D721Med (cell line): ENCODE results near the gene UFD1.

ENCODE experiments used
- DNase-seq: peaks from one replicate; pipeline ENCODE4 v3.0.0; 2011; ENCODE audit warnings: low spot score; ENCODE audit not compliant: insufficient read length
- FAIRE-seq: peaks from 2 replicates; lab custom pipeline; 2011; peaks lifted over from hg19 to GRCh38; lab: Jason Lieb, UNC
- TF ChIP-seq, protein P1 (sequence below): IDR thresholded peaks from 2 replicates; pipeline ENCODE4 v1.5.1; 2012; ENCODE audit warnings: mild to moderate bottlenecking, control low read depth; ENCODE audit not compliant: insufficient read depth; ENCODE audit errors: missing control alignments

The UFD1 gene, protein sequence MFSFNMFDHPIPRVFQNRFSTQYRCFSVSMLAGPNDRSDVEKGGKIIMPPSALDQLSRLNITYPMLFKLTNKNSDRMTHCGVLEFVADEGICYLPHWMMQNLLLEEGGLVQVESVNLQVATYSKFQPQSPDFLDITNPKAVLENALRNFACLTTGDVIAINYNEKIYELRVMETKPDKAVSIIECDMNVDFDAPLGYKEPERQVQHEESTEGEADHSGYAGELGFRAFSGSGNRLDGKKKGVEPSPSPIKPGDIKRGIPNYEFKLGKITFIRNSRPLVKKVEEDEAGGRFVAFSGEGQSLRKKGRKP

DNA sequence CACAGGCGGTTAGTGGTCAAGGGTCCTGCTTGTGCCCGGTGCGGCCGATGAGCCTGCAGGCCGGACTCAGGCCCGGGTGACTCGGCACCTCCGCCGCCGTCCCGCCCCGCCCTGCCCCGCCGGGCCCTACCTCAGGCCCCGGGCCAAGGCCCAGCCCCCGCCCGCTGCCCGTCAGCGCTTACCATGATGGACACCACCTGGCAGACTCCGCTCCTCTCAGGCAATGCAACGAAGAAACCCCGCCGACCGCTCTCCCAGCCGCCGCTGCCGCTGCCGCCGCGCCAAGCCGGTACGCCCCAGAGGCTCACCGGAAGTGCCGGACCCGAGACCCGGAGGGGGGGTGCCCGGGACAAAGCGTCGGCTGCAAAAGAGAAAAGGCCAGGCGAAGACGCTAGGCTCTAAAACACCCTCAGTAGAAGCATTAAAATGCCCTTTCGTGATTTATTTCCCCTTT lies at the start of gene UFD1:
TSS of gene UFD1 (minus strand) at position 293 of the 454 bp plus-strand sequence. CDS start at position 185, 108 bp downstream.
- FAIRE-seq, result no peak
- DNase-seq, result peak; percentile 45
- TF ChIP-seq, protein P1, sequence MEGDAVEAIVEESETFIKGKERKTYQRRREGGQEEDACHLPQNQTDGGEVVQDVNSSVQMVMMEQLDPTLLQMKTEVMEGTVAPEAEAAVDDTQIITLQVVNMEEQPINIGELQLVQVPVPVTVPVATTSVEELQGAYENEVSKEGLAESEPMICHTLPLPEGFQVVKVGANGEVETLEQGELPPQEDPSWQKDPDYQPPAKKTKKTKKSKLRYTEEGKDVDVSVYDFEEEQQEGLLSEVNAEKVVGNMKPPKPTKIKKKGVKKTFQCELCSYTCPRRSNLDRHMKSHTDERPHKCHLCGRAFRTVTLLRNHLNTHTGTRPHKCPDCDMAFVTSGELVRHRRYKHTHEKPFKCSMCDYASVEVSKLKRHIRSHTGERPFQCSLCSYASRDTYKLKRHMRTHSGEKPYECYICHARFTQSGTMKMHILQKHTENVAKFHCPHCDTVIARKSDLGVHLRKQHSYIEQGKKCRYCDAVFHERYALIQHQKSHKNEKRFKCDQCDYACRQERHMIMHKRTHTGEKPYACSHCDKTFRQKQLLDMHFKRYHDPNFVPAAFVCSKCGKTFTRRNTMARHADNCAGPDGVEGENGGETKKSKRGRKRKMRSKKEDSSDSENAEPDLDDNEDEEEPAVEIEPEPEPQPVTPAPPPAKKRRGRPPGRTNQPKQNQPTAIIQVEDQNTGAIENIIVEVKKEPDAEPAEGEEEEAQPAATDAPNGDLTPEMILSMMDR, result no peak

DNA sequence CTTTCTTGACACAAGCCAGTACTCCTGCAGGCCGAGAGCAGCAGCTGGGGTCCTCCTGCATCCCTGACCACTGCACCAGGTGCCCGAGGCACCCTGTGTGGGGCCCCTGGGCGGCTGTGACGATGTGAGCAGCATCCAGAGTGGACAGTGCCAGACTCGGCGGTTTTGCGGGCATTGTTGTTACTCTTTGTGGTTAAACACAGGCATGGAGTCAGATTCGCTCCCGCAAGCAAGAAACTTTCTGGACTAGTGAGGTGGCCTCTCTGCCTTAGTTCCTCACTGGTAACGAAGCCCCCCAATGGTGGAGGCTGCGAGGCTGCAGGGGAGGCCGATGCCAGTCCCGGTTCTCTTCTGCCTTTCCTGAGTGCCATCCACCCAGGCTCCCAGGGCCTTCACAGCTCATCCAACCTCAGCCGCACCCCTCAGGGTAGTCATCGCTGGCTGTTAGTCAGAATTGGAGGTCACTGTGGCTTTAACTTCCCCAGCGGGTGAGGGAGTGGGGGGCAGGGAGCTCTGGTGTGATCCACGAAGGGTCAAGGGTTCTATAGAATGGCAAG lies 48.9 kb upstream of the UFD1 start:
- TF ChIP-seq, protein P1, result no peak
- FAIRE-seq (no peak), DNase-seq (no peak)

DNA sequence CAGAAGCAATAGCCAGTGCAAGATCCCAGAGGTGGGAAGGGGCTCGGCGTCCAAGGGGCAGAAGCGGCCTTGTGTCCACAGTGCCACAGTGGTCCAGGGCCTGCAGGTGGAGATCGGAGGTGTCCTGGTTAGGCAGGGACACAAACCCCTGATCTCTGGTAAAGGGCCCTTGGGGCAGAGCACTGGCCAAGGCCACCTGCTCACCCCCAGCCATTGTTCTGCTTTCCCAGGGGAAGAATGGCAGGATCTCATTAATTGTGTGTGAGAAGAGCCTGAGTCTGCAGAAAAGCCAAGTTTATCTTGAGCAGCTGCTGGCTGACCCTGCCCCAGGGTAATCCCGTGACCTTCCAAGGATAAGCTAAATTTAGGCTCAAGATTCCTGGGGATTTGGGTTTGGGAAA lies 48.3 kb upstream of the UFD1 start:
- FAIRE-seq (no peak), DNase-seq (no peak)
- TF ChIP-seq, protein P1, result no peak

DNA sequence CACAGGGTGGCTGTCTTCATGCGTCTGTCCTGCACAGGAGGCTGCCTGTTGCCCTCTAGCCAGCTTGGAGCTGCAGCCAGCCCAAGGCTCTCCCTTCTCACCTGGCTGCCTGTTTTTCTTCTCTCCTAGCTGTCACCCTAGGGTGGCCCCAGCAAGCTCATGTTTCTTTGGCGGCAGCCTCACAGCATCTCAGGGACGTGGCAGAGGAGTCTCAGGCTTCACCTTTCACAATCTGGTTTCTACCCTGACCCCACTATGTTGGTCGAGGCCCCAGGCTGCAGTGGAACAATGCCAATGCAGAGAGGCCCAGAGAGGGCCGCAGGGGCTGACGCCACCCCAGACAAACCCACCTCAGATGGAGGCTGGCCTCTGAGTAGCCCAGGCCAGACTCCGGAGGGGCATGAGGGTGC lies 47.7 kb upstream of the UFD1 start:
- DNase-seq (no peak), FAIRE-seq (no peak)
- TF ChIP-seq, protein P1, result no peak

DNA sequence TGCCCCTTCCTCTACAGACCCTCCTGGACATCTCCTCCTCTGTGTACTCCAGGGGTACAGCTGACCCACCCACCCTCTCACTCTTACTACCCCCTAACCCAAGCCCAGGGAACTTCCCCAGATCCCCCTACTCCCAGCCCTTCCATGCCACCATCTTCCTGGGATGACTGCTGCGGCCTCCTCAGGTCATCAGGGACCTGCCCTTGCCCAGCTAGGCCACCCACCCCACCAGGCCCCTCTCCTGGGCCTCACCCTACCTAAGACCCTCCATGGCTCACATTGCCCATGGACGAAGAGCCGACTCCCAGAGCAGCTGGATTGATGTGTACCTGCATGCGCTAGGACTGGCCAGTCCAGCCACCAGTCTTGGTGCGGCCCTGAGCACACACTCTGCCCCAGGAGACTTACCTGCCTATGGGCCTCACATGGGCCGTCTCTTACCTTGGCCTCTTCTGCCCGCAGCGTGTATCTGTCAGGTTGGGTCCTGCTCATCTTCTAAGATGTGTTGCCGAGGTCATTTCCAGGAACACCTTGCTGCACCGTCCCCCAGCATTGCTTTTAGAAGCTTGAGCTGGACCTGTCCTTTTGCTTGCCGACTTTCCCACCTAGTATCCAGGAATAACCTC lies 47.2 kb upstream of the UFD1 start:
- no peak for FAIRE-seq
- TF ChIP-seq, protein P1, result no peak
- no peak for DNase-seq

DNA sequence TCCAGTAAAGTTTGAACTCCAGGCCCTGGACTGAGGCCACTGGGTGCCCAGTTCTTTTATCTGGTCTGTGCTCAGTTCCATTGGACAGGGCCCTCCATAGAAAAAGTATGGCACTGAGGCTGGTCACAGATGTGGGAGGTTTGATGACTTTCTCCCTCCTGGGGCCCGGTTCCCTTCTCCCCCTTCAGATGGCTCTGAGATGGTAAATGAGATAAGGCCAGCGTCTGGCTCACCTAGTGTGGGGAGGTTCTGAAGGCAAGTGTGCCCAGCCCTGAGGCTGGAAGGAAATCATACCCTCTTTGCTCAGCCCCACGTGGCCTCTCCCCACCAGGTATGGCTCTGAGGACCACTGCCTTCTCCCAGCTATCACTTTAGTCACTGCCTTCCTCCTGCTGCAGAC lies 46.7 kb upstream of the UFD1 start:
- DNase-seq (no peak), FAIRE-seq (no peak)
- TF ChIP-seq, protein P1, result no peak

DNA sequence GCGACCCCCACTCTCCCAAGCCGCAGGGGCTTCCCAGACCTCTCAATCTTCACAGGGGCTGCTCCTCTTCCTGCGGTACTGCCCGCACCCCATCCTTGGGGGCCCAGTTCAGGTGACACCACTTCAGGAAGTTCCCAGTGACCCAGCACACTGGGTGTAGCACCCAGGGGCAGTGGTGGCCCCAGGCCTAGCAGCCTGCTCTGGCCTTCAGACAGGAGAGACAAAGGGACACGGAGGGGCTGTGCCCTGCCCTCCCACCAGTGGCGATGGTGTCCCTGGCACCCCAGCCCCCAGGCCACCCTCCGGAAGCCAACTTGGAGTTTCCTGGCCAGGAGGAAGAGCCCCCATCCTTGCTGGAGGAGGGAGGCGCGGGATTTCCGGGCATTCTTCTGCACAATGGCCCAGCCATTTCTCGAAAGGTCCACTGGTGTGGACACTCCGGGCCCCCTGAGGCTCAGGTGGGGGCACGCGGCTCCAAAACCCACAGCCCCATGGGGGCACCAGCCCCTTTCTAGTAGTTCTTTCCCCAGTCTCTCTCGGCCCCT lies 46.2 kb upstream of the UFD1 start:
- FAIRE-seq, result no peak
- DNase-seq, result no peak
- TF ChIP-seq, protein P1, result no peak
